GM12875 (cell line): ENCODE results near the gene SYTL5.

ENCODE experiments used
- H3K4me3 ChIP-seq: one replicate; pipeline ENCODE4 v1.5.1; 2011; ENCODE audit warnings: low read depth, low read length, control low read depth
- TF ChIP-seq, protein P1 (sequence below): IDR thresholded peaks from 2 replicates; pipeline ENCODE4 v1.5.1; 2011; ENCODE audit warnings: low read depth, mild to moderate bottlenecking, control low read depth, inconsistent platforms, low read length, moderate library complexity, borderline replicate concordance; ENCODE audit not compliant: insufficient read depth

Gene SYTL5

DNA sequence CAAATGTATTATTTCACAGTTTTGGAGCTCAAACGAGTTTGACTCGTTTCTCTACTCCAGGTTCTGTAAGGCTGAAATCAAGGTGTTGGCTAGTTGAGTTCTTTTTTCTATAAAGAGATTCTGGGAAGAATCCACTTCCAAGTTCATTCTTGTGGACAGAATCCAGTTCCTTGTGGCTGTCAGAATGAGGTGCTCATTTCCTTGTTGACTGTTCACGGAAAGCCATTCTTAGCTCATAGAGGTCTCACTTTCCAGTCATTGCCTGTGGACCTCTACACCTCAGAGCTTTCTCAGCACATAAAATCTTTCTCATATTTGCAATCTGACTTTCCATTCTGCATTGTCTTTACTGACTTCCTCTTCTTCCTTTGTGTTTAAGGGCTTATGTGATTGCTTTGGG is 62.9 kb downstream of the SYTL5 start:
- no peak overlapping the region for H3K4me3 ChIP-seq
- TF ChIP-seq, protein P1, sequence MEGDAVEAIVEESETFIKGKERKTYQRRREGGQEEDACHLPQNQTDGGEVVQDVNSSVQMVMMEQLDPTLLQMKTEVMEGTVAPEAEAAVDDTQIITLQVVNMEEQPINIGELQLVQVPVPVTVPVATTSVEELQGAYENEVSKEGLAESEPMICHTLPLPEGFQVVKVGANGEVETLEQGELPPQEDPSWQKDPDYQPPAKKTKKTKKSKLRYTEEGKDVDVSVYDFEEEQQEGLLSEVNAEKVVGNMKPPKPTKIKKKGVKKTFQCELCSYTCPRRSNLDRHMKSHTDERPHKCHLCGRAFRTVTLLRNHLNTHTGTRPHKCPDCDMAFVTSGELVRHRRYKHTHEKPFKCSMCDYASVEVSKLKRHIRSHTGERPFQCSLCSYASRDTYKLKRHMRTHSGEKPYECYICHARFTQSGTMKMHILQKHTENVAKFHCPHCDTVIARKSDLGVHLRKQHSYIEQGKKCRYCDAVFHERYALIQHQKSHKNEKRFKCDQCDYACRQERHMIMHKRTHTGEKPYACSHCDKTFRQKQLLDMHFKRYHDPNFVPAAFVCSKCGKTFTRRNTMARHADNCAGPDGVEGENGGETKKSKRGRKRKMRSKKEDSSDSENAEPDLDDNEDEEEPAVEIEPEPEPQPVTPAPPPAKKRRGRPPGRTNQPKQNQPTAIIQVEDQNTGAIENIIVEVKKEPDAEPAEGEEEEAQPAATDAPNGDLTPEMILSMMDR = no peak

DNA sequence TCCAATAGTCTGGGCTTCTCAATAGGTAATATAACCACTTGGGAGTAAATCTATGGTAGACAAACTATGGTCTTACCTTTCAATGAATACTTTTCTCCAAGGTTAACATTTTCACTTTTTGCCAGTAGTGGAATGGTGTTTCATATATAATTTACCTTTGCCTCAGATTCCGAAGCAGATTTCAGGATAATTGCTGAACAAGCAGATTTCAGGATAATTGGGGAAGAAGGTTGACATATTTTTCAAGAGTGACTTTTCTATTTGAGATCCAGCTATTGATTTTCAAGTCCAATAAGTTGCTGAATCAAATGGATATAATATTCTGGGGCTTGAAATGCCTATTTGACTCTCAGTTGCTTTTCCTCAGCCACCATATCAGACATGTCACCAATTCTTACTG is 63.6 kb downstream of the SYTL5 start:
- H3K4me3 ChIP-seq = no peak overlapping the region
- TF ChIP-seq, protein P1 = no peak

DNA sequence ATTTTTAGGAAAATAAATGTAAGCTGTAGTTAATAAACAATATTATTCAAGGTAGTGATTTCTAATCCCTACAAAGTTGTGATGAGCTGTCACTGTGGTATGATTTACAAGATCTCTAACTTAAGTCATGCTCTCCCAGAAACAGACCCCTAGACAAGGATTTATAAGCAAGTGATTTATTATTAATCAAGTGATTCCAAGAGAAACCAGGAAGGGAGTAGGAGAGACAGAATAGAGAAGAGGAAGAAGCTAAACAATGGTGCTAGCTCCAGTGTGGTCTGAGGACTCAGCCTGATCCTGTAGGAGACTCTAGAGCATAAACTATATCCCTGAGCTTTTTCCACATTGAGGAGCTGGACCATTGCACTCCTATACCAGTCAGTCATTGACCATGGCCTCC is 73.1 kb downstream of the SYTL5 start:
- TF ChIP-seq, protein P1 = no peak
- no peak overlapping the region for H3K4me3 ChIP-seq

DNA sequence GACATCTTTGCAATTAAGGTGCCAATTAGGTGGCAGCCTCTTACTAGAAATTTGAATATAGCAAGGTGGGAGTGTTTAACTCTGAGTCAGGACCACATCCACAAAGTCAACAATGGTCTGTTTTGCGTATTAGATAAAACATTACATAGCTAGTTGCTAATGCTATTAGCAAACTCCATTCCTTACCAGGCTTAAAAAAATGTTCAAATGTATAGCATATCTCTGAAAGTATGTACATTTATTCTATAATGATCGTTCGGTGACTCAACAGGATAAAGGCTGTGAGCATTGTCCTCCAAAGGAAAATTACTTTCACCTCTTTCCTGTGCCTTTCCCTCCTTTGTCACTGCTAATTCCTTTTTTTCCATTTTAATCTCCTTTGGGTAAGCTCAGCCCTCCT is 74.5 kb downstream of the SYTL5 start:
- TF ChIP-seq, protein P1 = no peak
- no peak overlapping the region for H3K4me3 ChIP-seq

DNA sequence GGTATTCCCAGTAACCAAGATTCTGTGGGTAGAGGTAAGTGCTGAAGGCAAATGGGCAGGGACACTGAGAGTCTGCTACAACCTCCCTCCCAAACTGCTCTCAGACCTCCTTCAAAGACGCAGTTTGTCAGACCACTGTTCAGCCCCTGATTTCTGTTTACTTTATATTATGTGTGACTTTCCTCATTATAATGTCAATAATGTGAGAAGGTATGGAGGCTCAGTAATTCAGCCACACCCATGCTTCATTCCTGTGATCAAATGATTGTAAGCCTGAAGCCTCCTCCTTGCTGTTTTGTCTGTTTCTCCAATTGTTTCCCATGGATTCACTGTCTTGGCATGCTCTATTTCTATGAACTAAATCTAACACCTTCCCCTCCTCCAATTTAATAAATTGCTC is 75.6 kb downstream of the SYTL5 start:
- H3K4me3 ChIP-seq = no peak overlapping the region
- TF ChIP-seq, protein P1 = no peak

DNA sequence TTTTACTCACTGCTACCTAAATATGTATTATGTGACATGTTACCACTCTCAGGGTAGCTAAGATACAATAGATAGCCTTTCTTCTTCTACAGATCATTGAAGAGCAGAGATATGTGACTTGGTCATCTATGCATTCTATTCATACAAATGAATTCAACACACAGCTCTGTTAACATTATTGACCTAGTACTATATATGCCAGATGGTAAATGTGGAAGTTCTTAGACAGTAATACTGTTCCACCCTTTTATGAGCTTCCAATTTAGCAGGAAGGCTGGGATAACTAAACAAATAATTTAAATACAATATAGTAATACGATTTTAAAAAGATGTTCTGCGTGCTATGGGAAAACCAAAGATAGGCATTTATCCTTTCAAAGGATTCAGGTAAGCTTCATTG is 76.0 kb downstream of the SYTL5 start:
- H3K4me3 ChIP-seq = no peak overlapping the region
- TF ChIP-seq, protein P1 = no peak

DNA sequence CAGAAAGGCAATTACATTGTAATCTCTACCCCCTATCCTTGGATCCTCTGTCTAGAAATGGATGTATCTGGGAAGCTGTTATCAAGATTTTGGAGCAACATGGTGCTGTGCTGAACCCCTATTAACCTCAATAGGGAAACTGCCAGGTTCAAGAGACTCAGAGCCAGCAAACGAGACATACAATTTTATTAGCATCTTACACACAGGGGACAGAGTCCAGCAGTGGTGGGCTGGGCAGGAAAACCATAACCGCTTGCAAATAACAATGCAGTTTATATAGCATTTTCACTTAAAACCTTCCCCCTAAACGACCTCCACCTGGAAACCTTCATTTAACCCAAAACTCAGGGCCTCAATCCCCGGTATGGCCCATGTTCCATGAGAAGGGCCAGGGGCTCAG is 79.5 kb downstream of the SYTL5 start:
- no peak overlapping the region for H3K4me3 ChIP-seq
- TF ChIP-seq, protein P1 = no peak
